Neural crest cell (in vitro differentiated cells): ENCODE results near the gene SYNM. TPM values are rescaled to one million over a fixed set of nuclear protein-coding genes. Genes with fewer than 3 reads are reported as not detected.

Experiments
- DNase-seq: peaks from one replicate; pipeline ENCODE4 v3.0.0; 2021; ENCODE audit warnings: low read depth, mixed read lengths, low spot score
- H3K27ac Mint-ChIP-seq: one replicate; pipeline ENCODE4 v1.8.0; 2021; ENCODE audit warnings: mild to moderate bottlenecking, mixed read lengths; ENCODE audit not compliant: unreplicated experiment
- H3K27me3 Mint-ChIP-seq: 2 replicates; pipeline ENCODE4 v1.8.0; 2021; ENCODE audit warnings: low read depth, mild to moderate bottlenecking, mixed read lengths
- H3K36me3 Mint-ChIP-seq: 2 replicates; pipeline ENCODE4 v1.8.0; 2021; ENCODE audit warnings: low read depth, mild to moderate bottlenecking, mixed read lengths
- H3K4me1 Mint-ChIP-seq: 2 replicates; pipeline ENCODE4 v1.8.0; 2021; ENCODE audit warnings: mixed read lengths
- H3K4me3 Mint-ChIP-seq: one replicate; pipeline ENCODE4 v1.8.0; 2021; ENCODE audit warnings: mild to moderate bottlenecking, mixed read lengths
- H3K9me3 Mint-ChIP-seq: 2 replicates; pipeline ENCODE4 v1.8.0; 2021; ENCODE audit warnings: mixed read lengths
- total RNA-seq: library from RNA; stranded (reverse); gene quantifications from 2 replicates; pipeline ENCODE4 v1.2.1, GENCODE V29; 2021
- TF ChIP-seq, protein P1 (sequence below): fragments of 200-600 bp; sonication (generic); conservative IDR thresholded peaks from 2 replicates; pipeline ENCODE4 v1.5.0; 2021; ENCODE audit warnings: antibody characterized with exemption, mild to moderate bottlenecking

The SYNM gene
- total RNA-seq, 1 donor from 2014 or later: 3.1 TPM

- no peaks in the 10 kb centered on the region for H3K36me3 Mint-ChIP-seq
- H3K4me1 Mint-ChIP-seq: peaks cover 3% of the 10 kb centered on the region
- peaks cover 48% of the 10 kb centered on the region for H3K27me3 Mint-ChIP-seq
- no peak for DNase-seq
- H3K9me3 Mint-ChIP-seq: no peaks in the 10 kb centered on the region
- H3K27ac Mint-ChIP-seq: no peak overlapping the region
- no peak overlapping the region for H3K4me3 Mint-ChIP-seq
- TF ChIP-seq, protein P1, sequence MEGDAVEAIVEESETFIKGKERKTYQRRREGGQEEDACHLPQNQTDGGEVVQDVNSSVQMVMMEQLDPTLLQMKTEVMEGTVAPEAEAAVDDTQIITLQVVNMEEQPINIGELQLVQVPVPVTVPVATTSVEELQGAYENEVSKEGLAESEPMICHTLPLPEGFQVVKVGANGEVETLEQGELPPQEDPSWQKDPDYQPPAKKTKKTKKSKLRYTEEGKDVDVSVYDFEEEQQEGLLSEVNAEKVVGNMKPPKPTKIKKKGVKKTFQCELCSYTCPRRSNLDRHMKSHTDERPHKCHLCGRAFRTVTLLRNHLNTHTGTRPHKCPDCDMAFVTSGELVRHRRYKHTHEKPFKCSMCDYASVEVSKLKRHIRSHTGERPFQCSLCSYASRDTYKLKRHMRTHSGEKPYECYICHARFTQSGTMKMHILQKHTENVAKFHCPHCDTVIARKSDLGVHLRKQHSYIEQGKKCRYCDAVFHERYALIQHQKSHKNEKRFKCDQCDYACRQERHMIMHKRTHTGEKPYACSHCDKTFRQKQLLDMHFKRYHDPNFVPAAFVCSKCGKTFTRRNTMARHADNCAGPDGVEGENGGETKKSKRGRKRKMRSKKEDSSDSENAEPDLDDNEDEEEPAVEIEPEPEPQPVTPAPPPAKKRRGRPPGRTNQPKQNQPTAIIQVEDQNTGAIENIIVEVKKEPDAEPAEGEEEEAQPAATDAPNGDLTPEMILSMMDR: no peak
Observed at GRCh38 chr15:99099661-99100060, 5.2 kb upstream of the SYNM start.

DNA sequence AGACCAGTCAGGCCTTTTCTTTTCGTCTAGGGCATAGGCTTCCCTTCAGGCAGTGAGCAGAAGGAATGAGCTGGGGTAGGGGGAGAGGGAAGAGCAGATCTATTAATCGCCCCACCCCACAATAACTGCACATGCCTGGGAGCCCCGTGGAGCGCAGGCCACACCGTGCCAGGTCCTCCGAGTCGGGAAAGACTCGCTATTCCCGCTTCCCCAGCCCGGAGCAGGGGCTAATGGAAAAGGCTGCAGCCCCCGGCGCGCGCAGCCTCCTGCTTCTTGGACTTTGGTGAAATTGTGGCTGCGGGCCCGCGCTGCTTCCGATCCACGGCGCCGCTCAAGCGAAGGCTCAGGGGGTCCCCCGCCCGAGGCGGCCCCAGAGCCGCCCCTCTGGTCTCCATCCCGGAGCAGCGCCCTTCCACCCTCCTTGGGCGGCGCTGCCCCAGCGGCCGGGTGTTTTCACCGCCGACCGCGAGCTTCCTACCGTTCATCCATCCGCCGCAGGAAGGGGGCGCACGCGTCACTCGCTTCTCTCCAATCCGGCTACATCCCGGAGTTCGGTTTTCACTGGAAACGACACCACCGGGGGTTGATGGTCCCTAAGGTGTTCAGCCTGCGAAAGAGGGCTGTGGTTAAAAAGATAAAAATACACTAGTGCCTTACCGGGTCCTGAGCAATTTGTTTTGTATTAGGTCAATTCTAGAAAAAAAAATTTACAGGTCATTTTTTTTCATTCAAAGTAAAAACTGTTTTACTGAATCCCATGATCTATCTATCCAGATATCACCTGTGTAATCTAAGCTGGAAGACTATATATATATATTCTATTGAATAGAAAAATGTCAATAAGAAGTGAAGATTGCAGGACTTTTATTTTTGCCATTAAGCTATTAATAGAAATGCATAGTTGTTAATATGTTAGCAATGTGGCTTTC is 4.4 kb upstream of the SYNM start:
- Mint-ChIP-seq H3K36me3 (no peaks in the 10 kb centered on the region), H3K27ac (no peak overlapping the region), H3K4me1 (peaks cover 3% of the 10 kb centered on the region), H3K9me3 (no peaks in the 10 kb centered on the region), H3K4me3 (peak overlapping the region; percentile 67), H3K27me3 (peaks cover 52% of the 10 kb centered on the region)
- TF ChIP-seq, protein P1: peak; percentile 84
- peak; percentile 87 for DNase-seq

GRCh38 chr15:99101501-99101900 is 3.4 kb upstream of the SYNM start:
- no peak overlapping the region for H3K27ac Mint-ChIP-seq
- no peak overlapping the region for H3K4me3 Mint-ChIP-seq

DNA sequence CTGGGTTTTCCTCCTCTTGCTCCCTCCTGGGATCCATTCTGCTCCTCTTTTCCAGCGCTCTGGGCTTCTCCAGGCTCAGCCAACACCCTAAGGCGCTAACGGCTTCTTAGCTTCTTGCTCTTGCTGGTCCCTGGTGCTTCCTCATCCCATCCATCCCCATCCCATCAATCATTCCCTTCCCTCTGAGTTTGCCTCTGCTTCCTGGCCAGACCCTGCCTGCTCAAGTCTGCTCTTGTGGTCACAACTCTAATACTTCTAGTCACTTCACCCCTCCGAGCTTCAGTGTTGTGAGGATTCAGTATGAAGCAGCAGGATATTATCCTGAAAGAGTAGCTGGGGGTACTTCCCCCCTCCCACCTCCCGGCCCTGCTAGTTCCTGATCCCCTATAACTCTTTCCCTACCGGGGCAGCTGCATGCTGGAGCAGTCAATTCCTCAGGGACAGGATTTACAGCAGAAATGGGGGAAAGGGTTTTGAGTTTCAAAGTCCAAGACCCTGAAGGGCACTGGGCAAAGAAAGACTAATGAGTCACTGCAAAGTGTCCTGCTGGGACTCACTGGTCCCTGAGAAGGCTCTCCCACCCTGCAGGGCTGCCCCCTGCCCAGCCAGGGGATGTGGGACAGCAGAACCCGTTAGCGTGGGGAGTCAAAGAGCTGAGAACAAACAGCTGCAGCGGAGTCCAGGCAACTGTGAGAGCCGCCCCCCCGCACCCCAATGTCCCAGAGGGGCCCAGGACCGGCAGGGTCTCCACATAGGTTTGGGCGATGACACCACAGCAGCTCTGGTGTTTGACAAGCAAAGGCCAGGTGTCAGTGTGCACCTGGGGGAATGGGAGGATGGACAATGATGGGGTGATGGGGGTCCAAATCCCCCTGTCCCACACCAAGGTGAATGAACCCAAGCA is 2.3 kb upstream of the SYNM start:
- TF ChIP-seq, protein P1: no peak
- Mint-ChIP-seq H3K27ac (no peak overlapping the region), H3K27me3 (peaks cover 67% of the 10 kb centered on the region), H3K9me3 (no peaks in the 10 kb centered on the region), H3K4me3 (peak overlapping the region; percentile 51), H3K4me1 (peaks cover 3% of the 10 kb centered on the region), H3K36me3 (no peaks in the 10 kb centered on the region)
- no peak for DNase-seq

More at GRCh38 chr15:99101501-99101900, 3.4 kb upstream of the SYNM start:
- no peak for DNase-seq
- TF ChIP-seq, protein P1: no peak
- Mint-ChIP-seq H3K36me3 (no peaks in the 10 kb centered on the region), H3K9me3 (no peaks in the 10 kb centered on the region), H3K27me3 (peaks cover 59% of the 10 kb centered on the region), H3K4me1 (peaks cover 3% of the 10 kb centered on the region)

GRCh38 chr15:99103279-99103678 is 1.6 kb upstream of the SYNM start:
- DNase-seq: no peak
- Mint-ChIP-seq H3K36me3 (no peaks in the 10 kb centered on the region), H3K4me1 (peaks cover 3% of the 10 kb centered on the region), H3K27ac (no peak overlapping the region), H3K4me3 (peak overlapping the region; percentile 32), H3K27me3 (peaks cover 71% of the 10 kb centered on the region), H3K9me3 (no peaks in the 10 kb centered on the region)
- TF ChIP-seq, protein P1: no peak
